Lung (tissue), 12 donors: Measurements from ENCODE around the gene ACSL1. TPM values are rescaled to one million over a fixed set of nuclear protein-coding genes. Genes with fewer than 3 reads are reported as not detected.

ENCODE experiments used
- ATAC-seq: fragments of 200-7000 bp; cut with Tn5 transposase; one replicate; pipeline ENCODE4 v1.9.1; 2020; ENCODE audit warnings: moderate number of reproducible peaks; ENCODE audit not compliant: insufficient read depth, low FRiP score
- DNase-seq, 3 donors: peaks; one replicate each; pipeline ENCODE4 v3.0.0-alpha.2; 2013 to 2017
- H3K27ac ChIP-seq, 2 donors: one replicate each; pipeline ENCODE4 v1.5.1; 2013; ENCODE audit warnings: mild to moderate bottlenecking in 2 of 2, moderate library complexity in 2 of 2, control low read depth in 1 of 2, inconsistent platforms in 1 of 2, low read depth in 1 of 2, low read length in 1 of 2
- H3K27me3 ChIP-seq, 3 donors: one replicate each; pipeline ENCODE4 v1.5.1; 2013; ENCODE audit warnings: low read length in 2 of 3; ENCODE audit not compliant: control insufficient read depth in 3 of 3, insufficient read depth in 3 of 3
- H3K36me3 ChIP-seq, 4 donors: one replicate each; pipeline ENCODE4 v1.5.1; 2013; ENCODE audit warnings: low read length in 4 of 4, mild to moderate bottlenecking in 1 of 4, moderate library complexity in 1 of 4; ENCODE audit not compliant: control insufficient read depth in 4 of 4, insufficient read depth in 4 of 4
- H3K4me1 ChIP-seq, 5 donors: one replicate each; pipeline ENCODE4 v1.5.1; 2013; ENCODE audit warnings: low read length in 5 of 5, mild to moderate bottlenecking in 2 of 5, moderate library complexity in 1 of 5; ENCODE audit not compliant: control insufficient read depth in 5 of 5, insufficient read depth in 5 of 5
- H3K4me3 ChIP-seq: one replicate; pipeline ENCODE4 v1.5.1; 2013; ENCODE audit warnings: mild to moderate bottlenecking, control low read depth, moderate library complexity
- H3K9ac ChIP-seq, 2 donors: one replicate each; pipeline ENCODE4 v1.5.1; 2013; ENCODE audit warnings: low read length in 2 of 2, control low read depth in 1 of 2; ENCODE audit not compliant: insufficient read depth in 1 of 2
- H3K9me3 ChIP-seq, 4 donors: one replicate each; pipeline ENCODE4 v1.5.1; 2013; ENCODE audit warnings: low read length in 3 of 4, mild to moderate bottlenecking in 1 of 4, moderate library complexity in 1 of 4; ENCODE audit not compliant: control insufficient read depth in 4 of 4, insufficient read depth in 3 of 4
- CTCF ChIP-seq: IDR thresholded peaks from 2 replicates; pipeline ENCODE4 v1.5.1; 2012; ENCODE audit warnings: mild to moderate bottlenecking; ENCODE audit errors: control extremely low read depth, extremely low read depth
- WGBS, 2 donors: extraction: QIAGEN DNeasy Blood & Tissue Kit; methylation state at CpG; one replicate each; pipeline ENCODE4 v1.1.7; 2013; 5-methylcytosine and 5-hydroxymethylcytosine counted together
- polyA plus RNA-seq, 2 donors: library from polyadenylated mRNA; stranded (reverse); fragments of 200-250 nt; gene quantifications; one replicate each; pipeline ENCODE4 v1.2.1, GENCODE V29; 2013
- total RNA-seq, 2 donors: library from RNA; depleted of rRNA in 1 of 2; stranded (reverse); fragments of >200 nt in 1 of 2; gene quantifications; one replicate each; pipeline ENCODE4 v1.2.1, GENCODE V29; 2014 to 2021
- donor health status: control.
- donor health status: control.
- donor health status: Bipolar disorder and iron deficiency.
- donor health status: healthy.
- donor health status: DM: yes; HTN: yes; CAD: no.

The ACSL1 gene
- total and polyA plus RNA-seq, 4 donors, result 89.5 to 731 (median 188) TPM

GRCh38 chr4:184765473-184766340 lies 60.1 kb downstream of the ACSL1 start:
- H3K27me3 ChIP-seq, result no peaks in the 10 kb centered on the region
- no peaks in the 10 kb centered on the region for H3K4me1 ChIP-seq
- H3K4me3 ChIP-seq, result no peak overlapping the region
- H3K9me3 ChIP-seq, result no peaks in the 10 kb centered on the region
- no peak for ATAC-seq
- 90 to 91% methylated on average over 21 of the region's 21 CpGs for WGBS, 2 donors
- peaks cover 4 to 64% (median 29%) of the 10 kb centered on the region in 4 donors for H3K36me3 ChIP-seq
- H3K9ac ChIP-seq, result no peak overlapping the region
- no peak for DNase-seq
- TF ChIP-seq CTCF, result no peak
- no peak overlapping the region for H3K27ac ChIP-seq

GRCh38 chr4:184764601-184765000 lies 61.2 kb downstream of the ACSL1 start:
- Histone ChIP-seq H3K4me3 (no peak overlapping the region), H3K9ac (no peak overlapping the region)
- ATAC-seq, result no peak

GRCh38 chr4:184763150-184763780 lies 62.5 kb downstream of the ACSL1 start:
- no peak for TF ChIP-seq CTCF
- Histone ChIP-seq H3K27me3 (no peaks in the 10 kb centered on the region), H3K4me1 (no peaks in the 10 kb centered on the region), H3K4me3 (no peak overlapping the region), H3K9me3 (no peaks in the 10 kb centered on the region), H3K27ac (peak overlapping the region in 1 of 2 donors; percentile 46), H3K9ac (no peak overlapping the region), H3K36me3 (peaks cover 7 to 55% (median 30%) of the 10 kb centered on the region in 4 donors)
- DNase-seq (no peak), ATAC-seq (no peak)
- WGBS, 2 donors, result 89 to 91% methylated on average over 14 of the region's 14 CpGs

More at GRCh38 chr4:184764601-184765000, 61.2 kb downstream of the ACSL1 start:
- Histone ChIP-seq H3K9me3 (no peaks in the 10 kb centered on the region), H3K36me3 (peaks cover 7 to 64% (median 32%) of the 10 kb centered on the region in 4 donors), H3K27ac (no peak overlapping the region), H3K27me3 (no peaks in the 10 kb centered on the region), H3K4me1 (no peaks in the 10 kb centered on the region)
- WGBS, 2 donors, result 96 to 98% methylated on average over 4 of the region's 4 CpGs
- DNase-seq, result no peak
- no peak for TF ChIP-seq CTCF
